ENCODE data around the gene WDR45B. TPM values are rescaled to one million over a fixed set of nuclear protein-coding genes. Genes with fewer than 3 reads are reported as not detected.

The WDR45B gene
- total RNA-seq, 1 experiment from 2014 or later, result 132 TPM

DNA sequence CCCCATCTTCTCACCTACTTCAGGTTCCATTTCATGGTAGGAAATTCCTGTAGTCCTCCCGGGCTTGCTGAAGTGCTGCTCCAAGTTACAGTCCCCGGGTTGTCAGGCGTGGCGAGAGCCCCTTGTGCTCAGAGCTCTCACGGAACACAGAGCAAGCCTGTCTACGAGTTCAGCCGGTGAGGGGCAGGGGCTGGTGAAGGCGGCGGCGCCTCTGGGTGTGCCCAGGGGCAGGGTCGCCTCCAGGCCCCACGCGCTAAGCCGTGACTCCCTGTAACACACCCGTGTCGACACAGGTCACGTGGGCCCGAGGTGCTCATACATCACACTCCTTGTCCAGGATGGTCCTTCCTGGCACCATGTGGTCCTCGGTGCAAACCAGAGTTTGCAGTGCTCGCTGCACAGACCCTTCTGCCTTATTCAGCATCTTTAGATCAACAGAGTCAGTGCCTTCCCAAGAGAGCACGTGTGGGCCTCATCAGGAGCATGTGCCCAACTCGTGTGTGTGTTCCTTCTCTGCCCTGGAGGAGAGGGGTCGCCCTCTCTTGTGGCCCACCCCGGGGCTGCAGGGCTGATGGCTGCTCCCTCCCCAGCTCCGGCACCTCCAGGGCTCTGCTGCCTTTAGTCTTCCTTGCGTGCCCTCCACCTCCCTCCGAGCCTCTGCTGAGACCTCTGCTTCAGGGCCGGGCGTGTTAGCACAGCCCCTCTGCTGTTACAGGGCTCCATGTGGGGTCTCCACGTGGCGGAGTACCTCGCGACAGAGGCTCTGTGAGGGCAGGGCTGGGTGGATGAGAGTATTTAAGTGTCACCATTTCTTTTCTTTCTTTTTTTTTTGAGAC is 51.2 kb downstream of the WDR45B start:
- in situ Hi-C loops (cut with HindIII; ENCODE audit: low pct_unique_long_range_greater_than_20kb, low sequenced_read_pairs), result no loop called here
- Histone ChIP-seq H3K27ac (ENCODE audit: low read length) (no peak overlapping the region), H3K36me3 (ENCODE audit: control insufficient read depth, insufficient read depth, low read length) (peaks cover 8% of the 10 kb centered on the region), H3K9me3 (ENCODE audit: control insufficient read depth, insufficient read depth, low read depth, low read length) (no peaks in the 10 kb centered on the region), H3K4me3 (ENCODE audit: low read depth in 2 of 2, low read length in 2 of 2) (no peak overlapping the region), H3K4me1 (ENCODE audit: control insufficient read depth, insufficient read depth, low read length) (peaks cover 11% of the 10 kb centered on the region), H3K27me3 (ENCODE audit: control insufficient read depth, insufficient read depth, low read length) (no peaks in the 10 kb centered on the region)
- POLR2A ChIA-PET, result no interaction called here
- no TSS peak for BruUV-seq (replicated peaks)
- DNase-seq (ENCODE audit: low read depth, low spot score) (no peak), ATAC-seq (no peak)
- CTCF ChIA-PET, result no interaction called here
- intact Hi-C loops (cut with micrococcal nuclease; ENCODE audit: unreplicated experiment), result no loop called here
- TF ChIP-seq SIN3A (IDR thresholded peaks at IDR 0.05; ENCODE audit: borderline replicate concordance, insufficient read depth, low read depth, low read length), result no peak
- TF ChIP-seq, protein P1, sequence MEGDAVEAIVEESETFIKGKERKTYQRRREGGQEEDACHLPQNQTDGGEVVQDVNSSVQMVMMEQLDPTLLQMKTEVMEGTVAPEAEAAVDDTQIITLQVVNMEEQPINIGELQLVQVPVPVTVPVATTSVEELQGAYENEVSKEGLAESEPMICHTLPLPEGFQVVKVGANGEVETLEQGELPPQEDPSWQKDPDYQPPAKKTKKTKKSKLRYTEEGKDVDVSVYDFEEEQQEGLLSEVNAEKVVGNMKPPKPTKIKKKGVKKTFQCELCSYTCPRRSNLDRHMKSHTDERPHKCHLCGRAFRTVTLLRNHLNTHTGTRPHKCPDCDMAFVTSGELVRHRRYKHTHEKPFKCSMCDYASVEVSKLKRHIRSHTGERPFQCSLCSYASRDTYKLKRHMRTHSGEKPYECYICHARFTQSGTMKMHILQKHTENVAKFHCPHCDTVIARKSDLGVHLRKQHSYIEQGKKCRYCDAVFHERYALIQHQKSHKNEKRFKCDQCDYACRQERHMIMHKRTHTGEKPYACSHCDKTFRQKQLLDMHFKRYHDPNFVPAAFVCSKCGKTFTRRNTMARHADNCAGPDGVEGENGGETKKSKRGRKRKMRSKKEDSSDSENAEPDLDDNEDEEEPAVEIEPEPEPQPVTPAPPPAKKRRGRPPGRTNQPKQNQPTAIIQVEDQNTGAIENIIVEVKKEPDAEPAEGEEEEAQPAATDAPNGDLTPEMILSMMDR (IDR thresholded peaks at IDR 0.05), result no peak
- TF ChIP-seq TCF7L2 (IDR thresholded peaks at IDR 0.05; ENCODE audit: low read depth, low read length), result no peak
- no peak for TF ChIP-seq POLR2AphosphoS5 (IDR thresholded peaks at IDR 0.05; ENCODE audit: low read depth, low read length)
- TF ChIP-seq, protein P2, sequence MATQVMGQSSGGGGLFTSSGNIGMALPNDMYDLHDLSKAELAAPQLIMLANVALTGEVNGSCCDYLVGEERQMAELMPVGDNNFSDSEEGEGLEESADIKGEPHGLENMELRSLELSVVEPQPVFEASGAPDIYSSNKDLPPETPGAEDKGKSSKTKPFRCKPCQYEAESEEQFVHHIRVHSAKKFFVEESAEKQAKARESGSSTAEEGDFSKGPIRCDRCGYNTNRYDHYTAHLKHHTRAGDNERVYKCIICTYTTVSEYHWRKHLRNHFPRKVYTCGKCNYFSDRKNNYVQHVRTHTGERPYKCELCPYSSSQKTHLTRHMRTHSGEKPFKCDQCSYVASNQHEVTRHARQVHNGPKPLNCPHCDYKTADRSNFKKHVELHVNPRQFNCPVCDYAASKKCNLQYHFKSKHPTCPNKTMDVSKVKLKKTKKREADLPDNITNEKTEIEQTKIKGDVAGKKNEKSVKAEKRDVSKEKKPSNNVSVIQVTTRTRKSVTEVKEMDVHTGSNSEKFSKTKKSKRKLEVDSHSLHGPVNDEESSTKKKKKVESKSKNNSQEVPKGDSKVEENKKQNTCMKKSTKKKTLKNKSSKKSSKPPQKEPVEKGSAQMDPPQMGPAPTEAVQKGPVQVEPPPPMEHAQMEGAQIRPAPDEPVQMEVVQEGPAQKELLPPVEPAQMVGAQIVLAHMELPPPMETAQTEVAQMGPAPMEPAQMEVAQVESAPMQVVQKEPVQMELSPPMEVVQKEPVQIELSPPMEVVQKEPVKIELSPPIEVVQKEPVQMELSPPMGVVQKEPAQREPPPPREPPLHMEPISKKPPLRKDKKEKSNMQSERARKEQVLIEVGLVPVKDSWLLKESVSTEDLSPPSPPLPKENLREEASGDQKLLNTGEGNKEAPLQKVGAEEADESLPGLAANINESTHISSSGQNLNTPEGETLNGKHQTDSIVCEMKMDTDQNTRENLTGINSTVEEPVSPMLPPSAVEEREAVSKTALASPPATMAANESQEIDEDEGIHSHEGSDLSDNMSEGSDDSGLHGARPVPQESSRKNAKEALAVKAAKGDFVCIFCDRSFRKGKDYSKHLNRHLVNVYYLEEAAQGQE (IDR thresholded peaks at IDR 0.05; ENCODE audit: insufficient read depth in 1 of 2, low read depth in 2 of 2, low read length in 1 of 2), result no peak

DNA sequence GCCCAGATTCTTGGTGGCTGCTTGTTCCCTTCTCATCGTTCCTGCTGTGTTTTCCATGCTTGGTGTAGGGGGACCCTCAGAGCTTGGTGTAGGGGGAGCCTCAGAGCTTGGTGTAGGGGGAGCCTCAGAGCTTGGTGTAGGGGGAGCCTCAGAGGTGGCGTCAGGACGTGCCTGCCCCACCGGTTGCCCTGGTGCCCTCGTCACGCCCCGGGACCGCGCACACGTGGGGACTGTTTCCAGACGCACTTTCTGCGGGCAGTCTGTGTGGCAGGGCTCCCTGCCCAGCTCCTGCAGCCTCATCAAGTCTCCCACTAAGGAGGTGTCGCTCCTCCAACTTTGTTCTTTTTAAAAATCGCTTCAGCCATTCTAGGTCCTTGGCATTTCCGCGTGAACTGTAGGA is 51.9 kb downstream of the WDR45B start:
- ChIA-PET POLR2A (no interaction called here), CTCF (no interaction called here)
- H3K4me1 ChIP-seq (ENCODE audit: control insufficient read depth, insufficient read depth, low read length), result peaks cover 16% of the 10 kb centered on the region
- no peak overlapping the region for H3K27ac ChIP-seq (ENCODE audit: low read length)
- no peak for ATAC-seq
- in situ Hi-C loops (cut with HindIII; ENCODE audit: low pct_unique_long_range_greater_than_20kb, low sequenced_read_pairs) (no loop called here), intact Hi-C loops (cut with micrococcal nuclease; ENCODE audit: unreplicated experiment) (no loop called here)
- no peak for DNase-seq (ENCODE audit: low read depth, low spot score)
- BruUV-seq (replicated peaks), result no TSS peak
- no peaks in the 10 kb centered on the region for H3K9me3 ChIP-seq (ENCODE audit: control insufficient read depth, insufficient read depth, low read depth, low read length)
- no peak for TF ChIP-seq TCF7L2 (IDR thresholded peaks at IDR 0.05; ENCODE audit: low read depth, low read length)
- TF ChIP-seq, protein P2 (IDR thresholded peaks at IDR 0.05; ENCODE audit: insufficient read depth in 1 of 2, low read depth in 2 of 2, low read length in 1 of 2), result no peak
- no peak for TF ChIP-seq SIN3A (IDR thresholded peaks at IDR 0.05; ENCODE audit: borderline replicate concordance, insufficient read depth, low read depth, low read length)
- no peak for TF ChIP-seq POLR2AphosphoS5 (IDR thresholded peaks at IDR 0.05; ENCODE audit: low read depth, low read length)
- H3K27me3 ChIP-seq (ENCODE audit: control insufficient read depth, insufficient read depth, low read length), result no peaks in the 10 kb centered on the region
- H3K36me3 ChIP-seq (ENCODE audit: control insufficient read depth, insufficient read depth, low read length), result peaks cover 4% of the 10 kb centered on the region; the same call in 1 of the 2 replicates
- no peak overlapping the region for H3K4me3 ChIP-seq (ENCODE audit: low read depth in 2 of 2, low read length in 2 of 2)
